NCI-H524 treated with DMSO at 0.1 percent for 48 hours (cell line): ENCODE results near the gene MARCHF9.

Experiments used
- DNase-seq: peaks from one replicate; lab custom pipeline; 2025; lab: John Stamatoyannopoulos, UW

Gene MARCHF9

DNA sequence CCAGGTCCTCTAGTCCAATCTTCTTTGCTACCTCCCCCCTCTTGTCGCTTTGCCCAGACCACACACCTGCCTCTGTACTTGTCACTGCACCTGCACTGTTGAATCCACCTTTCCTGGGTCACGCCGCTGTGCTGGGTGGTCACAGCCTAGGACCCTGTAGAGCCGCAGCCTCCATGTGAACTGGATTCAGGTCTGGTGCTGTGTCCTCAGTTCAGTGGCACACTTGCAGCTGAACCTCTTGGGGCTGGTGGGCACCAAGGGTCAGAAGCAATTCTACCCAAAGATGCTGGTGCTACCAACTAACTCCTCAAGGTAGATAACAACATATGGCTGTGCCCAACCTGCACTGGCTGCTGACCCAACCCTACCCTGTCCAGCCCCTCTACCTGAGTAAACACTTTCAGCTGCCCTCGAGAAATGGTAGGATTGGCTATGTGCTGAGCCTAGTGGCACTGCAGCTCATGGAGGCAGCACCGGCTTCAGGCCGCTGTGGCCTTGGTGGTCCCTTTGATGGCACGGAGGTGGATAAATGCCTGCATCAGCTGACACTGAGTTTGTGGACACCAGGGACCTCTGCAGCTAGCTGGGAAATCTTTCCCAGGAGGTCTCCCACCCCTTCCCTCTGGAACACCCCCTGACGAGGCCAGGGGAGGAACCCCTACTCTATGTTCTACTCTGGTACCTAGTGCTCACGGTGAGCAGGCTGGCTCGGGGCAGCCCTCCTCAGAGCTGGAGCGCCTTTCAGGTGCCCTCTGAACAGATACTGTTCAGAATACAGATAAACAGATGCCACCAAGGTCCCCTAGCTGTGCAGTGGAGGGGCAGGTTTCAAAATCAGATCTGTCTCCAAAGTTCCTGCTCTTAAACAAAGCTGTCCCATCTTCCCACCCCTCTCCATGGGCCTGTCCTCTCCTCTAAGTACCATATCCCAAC, 30.6 kb upstream of the MARCHF9 start:
- DNase-seq: no peak

DNA sequence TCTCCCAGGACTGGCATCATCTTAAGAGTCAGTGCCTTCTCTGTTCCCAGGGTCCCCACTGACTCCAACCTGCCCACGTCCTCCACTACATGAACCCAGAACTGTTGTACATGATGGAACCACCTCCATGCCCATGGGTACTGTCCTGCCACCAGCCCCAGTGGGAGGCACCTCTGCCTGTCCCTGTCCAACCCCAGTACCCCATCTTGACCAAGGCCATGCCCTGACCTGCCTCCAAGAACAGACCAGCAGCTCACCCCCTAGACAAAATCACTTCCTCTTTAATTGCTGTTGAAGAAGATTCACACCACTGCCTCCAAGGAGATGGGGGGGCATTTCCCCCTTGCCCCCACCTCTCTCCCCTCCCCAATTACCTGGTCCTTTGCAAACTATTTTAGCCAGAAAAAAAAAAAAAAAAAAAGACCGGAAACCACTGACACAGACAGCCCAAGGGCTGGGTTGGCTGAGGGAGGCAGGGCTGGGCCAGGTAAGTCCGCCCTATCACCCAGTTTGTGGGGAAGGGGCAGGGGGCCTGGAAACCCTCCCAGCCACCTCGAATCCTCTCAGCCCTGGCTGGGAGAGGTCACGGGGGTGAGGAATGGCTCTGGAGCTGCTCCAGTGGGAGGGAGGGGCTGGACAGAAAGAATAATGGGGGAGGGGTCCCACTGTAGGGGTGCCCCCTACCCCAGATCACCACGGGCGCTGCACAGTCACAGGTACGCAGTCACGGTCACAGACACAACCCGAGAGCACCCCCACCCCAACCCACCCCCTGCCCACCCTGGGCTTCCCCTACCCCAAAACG, 29.8 kb upstream of the MARCHF9 start:
- no peak for DNase-seq

DNA sequence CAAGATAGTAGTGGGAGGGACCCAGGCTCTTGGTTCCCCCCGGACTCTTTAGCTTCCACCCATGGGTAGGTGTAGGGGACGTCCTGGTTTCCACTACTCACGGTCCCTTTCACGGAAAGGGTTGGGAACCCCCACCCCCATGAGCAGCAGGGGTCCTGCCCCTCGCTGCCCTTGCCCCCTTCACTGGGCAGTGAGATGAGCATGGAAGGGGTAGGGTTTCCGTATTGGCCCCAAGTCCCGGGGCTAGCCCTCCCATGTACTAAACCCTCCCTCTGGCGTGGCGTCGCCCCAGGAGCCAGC, 29.1 kb upstream of the MARCHF9 start:
- no peak for DNase-seq

DNA sequence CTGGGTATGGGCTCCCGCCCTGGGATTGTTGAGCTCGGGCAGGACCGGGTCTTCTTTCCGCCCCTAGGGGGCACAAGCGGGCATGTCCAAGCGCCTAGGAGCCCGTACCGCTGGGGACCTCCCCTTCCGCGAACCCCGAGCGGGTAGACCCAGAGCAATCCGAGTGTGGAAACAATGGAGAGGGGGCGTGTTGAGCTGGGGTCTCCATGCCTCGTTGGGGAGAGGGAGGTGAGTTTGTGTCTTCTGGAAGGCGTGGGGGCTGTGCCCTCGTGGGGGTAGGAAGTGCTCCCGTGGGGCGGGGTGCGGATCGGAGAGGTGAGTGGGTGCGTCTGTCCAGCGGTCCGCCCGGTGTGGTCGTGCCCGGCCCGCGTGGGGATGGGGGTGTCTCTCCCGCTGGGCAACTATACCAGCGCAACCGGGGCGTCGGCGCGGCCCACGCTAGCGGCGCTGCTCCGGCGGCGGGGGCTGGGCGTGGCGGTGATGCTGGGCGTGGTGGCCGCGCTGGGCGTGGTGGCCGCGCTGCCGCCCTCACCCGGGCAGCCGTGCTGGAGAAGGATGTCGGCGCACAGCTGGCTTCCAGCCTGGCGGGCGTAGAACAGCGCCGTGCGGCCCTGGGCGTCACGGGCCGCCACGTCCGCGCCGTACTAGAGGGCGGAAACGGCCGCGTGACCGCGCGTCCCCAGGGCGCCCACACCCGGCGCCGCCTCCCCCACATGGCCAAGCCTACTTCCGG, 28.6 kb upstream of the MARCHF9 start:
- DNase-seq: peak; percentile 27

DNA sequence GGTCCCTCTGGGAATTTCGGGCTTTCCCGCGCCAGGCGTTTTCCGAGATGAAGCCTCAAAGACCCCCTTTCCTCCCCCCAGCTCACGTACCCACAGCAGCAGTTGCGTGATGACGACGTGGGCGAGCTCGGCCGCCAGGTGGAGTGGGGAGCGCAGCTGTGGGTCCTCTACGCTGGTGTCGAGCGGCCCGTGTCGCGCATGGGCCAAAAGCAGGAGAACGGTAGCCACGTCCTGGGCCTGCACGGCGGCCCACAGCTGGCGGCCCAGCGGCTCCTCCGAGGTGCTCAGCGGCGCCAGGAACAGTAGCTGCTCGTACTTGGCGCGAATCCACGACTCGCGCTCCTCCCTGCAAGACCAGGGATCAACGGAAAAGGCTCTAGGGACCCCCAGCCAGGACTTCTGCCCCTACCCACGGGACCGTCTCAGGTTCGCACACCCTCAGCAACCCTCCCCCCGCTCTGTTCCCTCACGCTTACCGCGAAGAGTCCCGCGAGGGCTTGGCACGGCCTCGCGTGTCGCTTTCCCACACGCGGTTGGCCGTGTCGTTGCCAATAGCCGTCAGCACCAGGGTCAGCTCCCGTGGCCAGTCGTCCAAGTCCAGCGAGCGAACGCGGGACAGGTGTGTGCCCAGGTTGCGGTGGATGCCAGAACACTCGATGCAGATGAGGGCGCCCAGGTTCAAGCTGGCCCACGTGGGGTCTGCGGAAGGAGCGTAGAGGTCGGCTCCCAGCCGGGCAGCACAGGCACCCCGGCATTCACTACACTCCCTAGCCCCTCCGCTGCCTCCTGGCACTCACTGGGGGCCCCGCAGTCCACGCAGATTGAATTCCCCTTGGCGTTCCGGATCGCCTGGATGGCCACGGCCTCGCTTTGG, 27.8 kb upstream of the MARCHF9 start:
- no peak for DNase-seq

DNA sequence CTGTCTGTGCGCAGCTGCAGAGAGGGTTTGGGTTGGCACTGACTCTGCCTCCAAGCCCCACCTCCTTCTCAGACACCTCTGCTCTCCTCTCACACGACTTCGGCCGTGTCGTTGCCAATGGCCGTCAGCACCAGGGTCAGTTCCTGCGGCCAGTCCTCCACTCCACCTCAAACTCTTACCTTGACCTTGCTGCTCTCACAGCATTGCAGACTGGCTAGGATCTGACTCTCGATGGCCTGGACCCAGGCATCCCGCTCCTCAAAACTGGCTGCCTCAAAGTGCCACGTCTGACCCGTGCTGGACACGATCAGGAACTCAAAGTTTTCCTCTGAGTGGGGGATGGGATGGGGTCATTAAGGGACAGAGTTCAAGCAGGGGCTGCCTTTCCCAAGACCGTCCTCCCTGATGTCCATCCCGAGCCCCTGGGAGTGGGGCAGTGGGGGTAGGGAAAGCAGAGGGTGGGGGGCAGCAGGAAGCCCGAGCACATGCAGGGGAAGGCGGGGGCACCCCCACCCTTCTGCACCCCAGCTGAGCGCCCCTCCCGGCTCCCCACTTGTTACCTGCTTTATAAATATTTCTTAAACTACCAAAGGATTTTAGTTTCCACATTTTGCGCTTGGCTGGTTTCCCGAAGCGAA, 27.0 kb upstream of the MARCHF9 start:
- no peak for DNase-seq

DNA sequence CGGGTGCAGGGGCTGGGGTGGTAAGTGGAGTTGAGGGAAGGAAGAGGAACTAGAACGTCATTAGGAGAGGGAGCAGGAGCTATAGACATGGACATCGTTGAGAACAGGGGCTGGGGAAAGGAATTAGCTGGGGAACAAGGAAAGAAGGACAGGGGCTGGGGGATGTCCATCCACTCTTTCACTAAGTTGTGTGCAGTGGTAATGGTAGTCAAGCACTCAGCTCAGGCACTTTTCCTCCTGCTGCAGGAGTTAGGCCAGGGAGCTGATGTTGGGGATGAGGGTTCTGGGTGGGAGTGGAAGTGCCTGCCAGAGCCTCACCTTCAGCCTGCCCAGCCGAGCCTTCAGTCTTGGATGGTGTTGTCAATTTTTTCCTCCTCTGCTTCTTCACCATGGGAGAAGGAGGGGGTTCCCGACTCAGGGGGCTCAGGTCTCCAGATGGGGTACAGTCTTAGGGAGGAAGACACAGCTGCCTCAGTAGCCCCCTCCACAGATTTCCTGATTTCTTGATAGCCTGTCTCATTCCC, 25.5 kb upstream of the MARCHF9 start:
- DNase-seq: no peak

DNA sequence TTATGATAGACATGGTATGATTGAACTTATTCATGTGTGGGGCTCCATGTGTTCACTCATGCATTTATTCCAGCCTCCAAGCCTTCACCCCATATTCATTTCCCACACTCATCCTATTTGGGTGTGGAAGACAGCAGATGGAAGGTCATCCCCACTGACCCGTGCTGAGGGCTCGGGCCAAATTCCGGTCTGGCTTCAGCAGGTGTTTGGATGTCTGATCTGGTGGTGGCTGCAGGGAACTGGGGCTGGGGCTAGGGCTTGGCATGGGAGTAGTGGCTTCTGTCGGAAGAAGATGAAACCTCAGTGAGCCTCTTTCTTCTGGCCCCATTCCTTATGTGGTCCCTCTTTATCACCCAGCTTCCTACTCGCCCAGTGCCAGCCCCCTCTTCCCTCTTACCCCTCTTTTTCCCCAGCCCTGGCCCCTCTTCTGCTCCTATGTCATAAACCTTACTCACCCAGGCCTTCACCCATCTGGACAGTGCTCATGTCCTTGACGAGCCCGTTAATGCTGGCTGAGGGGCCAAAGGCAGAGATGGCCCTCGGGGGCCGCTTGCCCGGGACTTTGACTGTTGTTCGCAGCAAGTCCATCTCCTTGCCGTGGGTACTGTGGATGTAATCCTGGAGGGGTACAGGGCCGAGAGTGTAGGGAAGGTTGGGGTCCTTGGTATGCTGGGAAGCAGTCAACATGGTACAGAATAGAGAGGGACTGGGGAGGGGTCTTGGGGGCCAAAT, 24.4 kb upstream of the MARCHF9 start:
- no peak for DNase-seq

DNA sequence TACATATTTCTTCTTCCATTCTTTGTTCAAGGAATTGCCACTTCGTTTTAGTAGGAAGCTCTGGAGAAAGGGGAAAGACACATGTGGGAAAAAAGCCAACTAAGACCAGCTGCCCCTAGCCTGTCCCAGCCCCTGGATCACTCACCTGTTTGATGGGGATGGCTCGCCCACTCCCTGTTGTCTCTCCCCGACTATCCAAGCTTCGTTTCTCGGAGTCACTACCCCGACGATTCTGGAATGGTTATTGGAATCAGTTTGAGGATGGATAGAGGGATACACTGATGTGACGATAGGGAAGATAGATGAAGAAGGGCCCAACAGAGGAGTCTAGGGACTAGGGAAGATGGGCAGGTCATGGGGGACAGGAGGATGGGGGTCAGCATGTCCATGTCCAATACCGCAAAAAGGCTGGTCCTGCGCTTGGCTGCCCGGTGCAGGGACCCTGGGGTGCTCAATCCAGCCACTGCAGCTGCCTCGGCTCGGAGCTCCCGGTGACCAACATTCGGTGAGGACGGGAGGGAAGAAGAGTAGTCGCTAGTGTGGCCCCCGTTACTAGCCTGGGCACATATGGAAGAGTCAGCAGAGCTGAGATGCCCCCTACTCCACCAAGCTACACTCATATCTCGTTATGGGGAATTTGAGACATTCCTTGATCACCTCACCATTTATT, 23.4 kb upstream of the MARCHF9 start:
- no peak for DNase-seq

DNA sequence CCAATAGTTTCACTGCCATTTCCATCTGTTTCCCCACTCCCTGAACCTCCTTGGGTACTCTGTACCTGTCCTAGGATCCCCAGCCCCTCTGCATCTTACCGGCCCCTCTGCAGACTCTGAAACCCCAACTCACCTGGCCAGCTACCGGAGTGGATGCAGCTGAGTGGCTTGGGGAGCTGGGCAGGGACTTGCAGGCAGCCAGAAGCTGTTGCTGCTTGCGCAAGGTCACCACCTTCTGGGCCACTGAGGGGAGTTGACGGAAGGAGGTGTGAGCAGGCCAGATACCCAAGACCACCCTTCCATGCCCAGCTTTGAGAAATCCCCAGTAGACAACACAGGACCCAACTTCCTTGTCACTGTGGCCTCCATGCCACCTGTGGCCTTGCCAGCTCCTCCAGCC, 22.6 kb upstream of the MARCHF9 start:
- DNase-seq: no peak

DNA sequence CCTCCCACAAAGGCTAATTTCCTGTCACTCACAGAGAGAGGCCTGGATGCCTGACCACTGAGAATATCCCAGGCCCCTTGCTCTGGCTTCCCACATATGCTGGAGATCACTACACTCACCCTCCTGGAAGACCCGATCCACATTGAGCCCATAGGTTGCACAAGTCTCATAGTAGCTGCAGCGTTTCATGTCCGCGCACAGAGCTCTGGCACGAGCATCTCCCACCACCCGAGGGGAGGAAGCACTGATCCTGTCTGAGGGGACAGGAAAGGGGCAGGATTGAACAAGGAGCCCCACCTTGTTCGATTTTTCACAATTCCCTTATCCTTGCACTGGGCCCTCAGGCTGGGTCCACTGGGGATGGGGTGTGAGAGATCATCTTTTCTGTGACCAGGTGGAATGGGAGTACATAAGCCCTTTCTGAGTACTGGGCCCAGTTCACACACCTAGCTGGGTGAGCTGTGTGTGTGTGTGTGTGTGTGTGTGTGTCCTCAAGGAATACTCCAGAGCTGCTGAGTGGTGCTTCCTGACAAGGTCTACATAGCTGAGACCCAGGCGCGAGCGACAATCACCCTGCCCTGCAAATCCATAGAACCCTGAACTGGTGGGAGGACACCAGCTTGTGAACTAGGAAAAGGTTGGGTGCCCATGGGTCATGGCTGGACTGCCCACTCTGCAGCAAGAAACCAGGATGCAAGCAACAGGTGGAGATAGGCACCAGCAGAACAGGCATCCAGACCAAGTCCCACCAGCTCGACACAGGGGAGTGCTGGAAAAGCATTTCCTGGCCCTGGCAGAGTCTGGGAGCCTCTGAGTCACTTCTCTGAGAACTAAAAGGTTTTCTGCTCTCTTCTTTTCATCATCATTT, 21.9 kb upstream of the MARCHF9 start:
- no peak for DNase-seq

DNA sequence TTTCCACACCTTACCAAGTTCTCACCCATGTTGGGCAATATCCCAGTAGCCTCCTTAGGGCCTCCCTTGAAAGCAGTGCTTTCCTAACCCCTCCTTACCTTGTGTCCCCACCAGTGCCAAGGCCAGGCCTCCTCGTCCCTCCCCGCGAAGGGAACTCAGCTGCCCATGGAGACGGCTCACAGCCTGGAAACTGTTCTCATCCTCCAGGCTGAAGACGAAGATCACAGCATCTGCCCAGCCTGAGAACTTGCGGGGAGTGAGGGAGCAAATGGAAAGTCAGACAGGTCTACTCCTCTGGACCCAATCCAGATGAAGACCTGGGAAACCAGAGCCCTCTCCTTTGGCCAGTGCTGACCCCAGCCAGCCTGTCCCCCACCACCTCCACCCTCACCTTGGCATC, 21.0 kb upstream of the MARCHF9 start:
- DNase-seq: no peak

DNA sequence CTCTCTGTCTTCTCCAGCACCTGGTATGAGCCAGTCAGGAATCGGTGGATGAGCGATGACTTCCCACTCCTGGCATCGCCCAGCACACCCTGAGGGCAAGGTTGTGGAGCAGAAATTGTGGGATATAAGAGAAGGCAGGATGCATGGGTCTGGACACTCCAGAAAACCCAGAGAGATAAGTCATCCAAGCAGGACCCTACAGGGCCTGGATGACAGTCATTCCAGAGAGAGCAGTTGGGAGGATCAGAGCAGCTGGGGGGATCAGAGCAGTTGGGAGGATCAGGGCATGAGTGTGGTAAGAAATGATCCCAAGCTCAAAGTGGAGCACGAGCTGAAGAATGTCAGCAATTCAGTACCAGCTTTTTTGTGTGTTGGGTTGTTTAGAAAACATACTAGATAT, 20.3 kb upstream of the MARCHF9 start:
- DNase-seq: no peak

DNA sequence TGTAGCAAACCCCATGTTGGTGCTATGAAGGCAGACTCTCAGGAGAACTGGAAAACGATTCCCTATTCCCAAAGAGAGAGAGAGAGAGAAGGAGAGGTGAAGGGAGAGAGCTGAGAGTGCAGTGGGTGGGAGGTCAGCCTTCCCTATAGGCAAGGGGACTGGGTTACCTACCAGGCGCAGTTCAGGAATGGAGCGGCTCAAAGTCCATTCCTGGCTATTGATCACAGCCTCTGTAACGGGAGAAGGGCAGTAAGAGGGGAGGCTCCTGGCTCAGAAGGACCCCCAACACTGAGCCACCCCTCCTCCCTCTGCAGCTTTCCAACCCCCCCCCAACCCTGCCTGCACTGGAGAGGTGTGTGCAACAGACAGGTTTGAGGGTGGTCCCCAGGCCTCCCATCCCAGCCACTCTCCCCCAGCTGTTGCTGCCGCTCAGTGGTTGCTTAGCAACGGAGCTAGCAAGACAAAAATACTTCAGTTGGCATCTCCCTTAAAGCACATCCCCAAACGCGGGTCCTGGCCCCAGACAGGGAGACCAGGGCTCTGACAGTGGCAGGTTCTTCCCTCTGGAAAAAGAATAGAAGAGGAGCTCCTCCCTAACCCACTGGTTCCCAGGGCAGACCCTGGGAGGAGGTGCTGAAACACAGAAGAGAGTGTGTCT, 19.6 kb upstream of the MARCHF9 start:
- no peak for DNase-seq

DNA sequence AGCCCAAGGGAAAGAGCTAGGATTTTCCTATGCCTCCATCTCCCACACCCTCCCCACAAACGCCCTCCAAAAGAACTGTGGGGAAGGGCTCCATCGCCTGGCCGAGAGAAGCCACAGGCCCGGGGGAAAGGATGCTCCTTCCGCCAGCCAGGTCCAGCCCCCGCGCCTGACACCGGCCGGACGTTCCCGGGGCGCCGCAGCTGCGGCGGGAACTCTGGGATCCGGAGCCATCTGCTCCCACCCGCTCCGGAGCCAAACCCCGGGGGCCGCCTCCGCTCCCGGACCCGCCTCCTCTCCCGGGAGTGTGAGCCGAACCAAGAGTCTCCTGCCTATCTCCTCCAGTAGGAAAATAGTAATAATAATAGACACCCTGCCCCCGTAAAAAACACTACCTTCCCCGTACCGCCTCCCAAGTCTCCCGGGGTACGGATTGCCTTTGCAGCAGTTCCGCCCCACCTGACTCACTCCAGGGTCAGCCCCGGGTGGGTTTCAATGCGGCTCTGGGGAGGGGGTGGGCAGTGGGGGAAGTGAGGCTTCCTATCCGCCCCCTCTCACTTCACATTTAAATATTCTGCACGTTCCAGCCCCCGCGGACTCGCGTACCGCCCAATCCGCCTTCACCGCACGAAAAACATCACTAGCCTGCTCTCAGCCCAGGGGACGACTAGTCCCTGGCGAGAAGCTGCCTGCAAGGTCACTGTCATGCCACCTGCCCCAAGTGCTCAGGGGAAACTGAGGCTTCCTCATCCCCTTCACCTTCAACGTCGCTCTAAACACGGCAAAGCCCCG, 18.8 kb upstream of the MARCHF9 start:
- no peak for DNase-seq

DNA sequence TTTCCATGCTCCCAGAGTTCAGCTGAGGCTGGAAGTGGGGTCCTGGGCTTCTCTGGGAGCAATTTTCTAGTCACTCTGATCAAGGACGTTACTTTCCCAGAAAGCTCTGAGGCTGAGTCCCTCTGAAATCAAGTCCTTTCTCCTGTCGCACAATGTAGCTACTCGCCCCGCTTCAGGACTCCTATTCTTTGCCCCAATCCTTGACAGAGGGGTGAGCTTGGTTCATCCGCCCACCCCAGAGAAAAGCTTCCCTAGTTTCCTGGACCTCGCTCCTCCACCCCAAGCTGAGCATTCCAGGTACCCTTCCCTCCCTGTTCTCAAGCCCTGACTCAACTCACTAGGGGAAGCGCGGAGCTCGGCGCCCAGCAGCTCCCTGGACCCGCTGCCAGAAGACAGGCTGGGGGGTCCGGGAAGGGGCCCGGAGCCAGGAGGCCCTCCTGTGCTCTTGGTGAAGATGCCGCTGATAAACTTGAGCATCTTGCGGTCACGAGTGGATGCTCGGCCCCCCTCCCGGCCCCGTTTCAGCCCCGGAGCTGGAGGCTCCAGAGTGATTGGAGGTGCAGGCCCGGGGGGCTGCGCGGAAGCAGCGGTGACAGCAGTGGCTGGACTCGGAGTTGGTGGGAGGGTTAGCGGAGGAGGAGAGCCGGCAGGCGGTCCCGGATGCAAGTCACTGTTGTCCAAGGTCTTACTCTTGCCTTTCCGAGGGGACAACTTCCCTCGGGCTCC, 18.0 kb upstream of the MARCHF9 start:
- no peak for DNase-seq
